HG03060 (cell line): ENCODE measurements around the gene EEPD1.

Experiments used
- ATAC-seq: cut with Tn5 transposase; IDR thresholded peaks from one replicate; pipeline ENCODE4 v1.9.1; 2021; ENCODE audit warnings: low read depth, moderate number of reproducible peaks; ENCODE audit not compliant: unreplicated experiment

Gene EEPD1

GRCh38 chr7:36188906-36189305, 35.9 kb downstream of the EEPD1 start:
- no peak for ATAC-seq

- no peak for ATAC-seq
These were observed 37.6 kb downstream of the EEPD1 start for GRCh38 chr7:36190447-36191291.

DNA sequence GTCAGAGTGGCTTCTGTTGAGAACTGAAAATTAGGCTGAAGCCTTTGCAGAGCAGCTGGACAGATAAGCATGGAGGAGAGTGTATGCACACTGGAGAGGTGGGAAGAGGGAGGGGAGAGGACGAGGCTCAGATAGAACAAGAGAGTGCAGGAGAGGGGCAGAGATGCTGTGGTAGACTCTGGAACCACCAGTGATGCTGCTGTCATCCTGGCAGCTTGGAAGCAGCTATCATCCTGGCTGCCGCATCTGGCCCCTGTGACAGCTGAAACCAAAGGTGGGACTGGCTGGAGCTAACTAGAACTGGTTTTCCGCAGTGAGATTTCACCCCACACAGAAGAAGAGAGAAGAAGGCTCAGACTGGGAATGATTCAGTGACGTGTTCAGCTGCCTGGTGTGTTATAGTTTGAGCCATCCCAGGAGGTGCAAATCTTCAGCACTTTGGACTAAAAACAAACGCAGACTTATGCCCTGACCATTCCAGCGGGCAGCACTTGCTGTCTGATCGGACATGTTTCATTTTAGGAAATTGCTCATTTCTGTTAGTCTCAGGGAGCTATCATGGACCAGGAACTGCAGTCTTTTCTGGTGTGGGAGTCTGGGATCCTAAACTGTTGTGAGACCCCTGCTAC, 38.4 kb downstream of the EEPD1 start:
- ATAC-seq, result no peak

DNA sequence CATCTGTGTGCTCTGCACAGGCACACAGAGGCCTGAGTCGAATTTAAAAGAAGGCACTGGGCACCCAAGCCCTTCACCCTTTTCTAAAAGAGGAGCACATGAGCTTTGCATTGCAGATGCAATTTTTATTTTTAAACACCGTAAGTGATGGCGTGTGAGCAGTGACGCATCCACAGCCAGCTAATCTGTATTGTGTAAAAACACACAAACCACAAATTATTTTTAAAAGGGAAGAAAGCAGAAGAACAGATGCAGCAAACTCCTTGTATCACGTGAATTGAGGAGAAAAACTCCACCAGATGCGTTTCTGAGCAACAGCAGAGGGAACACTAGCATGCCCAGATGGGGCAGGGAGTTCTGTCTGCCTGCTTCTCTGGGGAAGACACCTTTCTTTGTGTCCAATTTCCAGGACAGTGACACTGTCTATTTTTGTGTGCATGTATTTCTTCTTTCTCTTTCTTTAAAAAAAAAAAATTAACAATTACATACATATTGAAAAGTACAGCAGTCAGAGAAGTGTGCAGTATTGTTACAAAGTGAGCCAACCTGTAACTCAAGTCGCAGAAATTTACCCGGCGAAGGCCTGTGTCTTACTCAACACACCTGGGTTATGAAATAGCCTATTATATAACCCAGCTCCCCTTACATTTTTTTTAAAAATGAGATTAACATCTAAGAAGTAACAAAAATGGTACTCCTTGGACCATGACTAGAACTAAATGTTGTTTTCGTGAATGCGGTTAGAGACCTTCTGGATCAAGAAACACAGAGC, 39.2 kb downstream of the EEPD1 start:
- ATAC-seq, result peak; percentile 53

GRCh38 chr7:36192877-36193276, 39.8 kb downstream of the EEPD1 start:
- no peak for ATAC-seq

DNA sequence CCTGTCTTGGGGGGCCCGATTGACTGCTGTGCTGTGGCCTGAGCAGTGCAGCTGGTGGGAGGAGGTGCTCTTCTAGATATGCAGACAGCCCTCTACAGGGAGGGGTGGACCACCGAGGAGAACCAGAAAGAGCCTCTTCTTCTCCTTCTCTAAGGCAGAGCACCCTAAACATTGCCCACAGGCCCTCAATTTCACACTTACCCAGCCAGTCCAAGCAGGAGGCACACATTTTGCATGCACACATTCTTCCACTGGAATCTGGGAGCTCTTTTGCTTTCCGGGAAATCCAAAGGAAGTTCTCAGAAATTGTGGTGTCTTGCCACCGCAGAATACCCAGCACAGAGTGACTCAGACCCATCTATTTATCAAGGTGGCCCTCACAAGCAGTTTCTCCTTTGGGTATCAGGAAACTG, 45.8 kb downstream of the EEPD1 start:
- ATAC-seq, result no peak

DNA sequence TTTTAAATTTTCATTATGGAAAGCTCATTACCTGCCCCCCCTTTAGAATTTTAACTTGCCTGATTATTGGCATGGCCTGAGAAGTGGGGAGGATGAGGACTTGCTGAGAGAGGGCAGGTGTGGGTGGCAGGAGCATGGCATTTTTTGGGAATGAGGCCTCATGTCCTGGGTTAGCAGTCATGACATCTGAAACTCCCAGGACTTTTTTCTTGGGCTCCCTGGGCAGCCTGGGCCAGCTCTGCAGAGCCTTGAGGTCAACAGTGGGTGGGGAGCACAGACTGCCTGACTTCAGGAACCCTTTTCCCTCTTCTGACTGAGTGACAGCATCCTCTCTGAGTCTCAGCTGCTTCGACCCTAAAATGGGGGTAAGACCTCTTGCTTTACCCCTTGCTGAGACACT, 46.3 kb downstream of the EEPD1 start:
- no peak for ATAC-seq

DNA sequence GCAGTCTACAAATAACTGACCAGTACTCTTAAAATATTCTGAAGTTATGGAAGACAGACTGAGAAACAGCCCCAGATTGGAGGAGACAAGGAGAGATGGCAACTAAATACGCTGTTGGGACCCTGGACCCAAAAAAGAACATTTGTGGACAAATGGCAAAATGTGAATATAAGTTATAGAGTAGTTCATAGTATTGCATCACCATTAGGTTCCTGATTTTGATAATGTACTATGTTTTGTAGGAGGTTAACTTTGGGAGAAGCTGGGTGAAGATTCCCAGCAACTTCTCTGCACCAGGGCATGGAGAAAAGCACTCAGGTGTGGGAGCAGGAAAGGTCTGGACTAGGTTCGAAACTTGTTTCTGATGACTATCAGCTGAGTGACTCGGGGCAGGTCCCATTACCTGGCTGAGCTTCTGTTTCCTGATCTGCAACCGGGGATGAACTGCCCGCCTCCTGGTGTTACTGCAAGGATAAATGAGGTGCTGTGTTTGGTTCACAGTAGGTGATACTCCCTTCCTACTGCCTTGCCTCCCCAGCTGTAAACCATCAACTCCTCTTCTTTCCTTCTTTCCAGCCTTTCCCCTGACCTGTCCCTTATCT, 48.2 kb downstream of the EEPD1 start:
- ATAC-seq, result no peak

DNA sequence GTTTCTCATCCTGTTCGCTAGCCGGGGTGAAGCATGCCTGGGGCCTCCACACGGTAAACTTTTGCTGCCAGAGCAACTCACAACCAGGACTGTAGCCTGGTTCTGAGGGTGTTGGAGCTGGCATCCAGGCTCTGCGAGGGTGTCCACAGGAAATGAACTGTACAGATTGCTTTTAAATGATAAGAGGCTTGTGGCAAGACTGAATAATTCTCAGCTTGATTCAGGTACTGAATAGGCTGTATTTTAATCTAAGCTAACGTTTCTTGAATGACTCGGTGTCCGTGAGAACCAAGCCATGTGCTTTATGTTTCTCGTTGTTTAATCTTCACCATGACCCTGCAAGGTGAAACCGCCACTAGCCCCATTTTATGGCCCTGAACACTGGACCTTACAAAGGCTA, 49.3 kb downstream of the EEPD1 start:
- no peak for ATAC-seq

DNA sequence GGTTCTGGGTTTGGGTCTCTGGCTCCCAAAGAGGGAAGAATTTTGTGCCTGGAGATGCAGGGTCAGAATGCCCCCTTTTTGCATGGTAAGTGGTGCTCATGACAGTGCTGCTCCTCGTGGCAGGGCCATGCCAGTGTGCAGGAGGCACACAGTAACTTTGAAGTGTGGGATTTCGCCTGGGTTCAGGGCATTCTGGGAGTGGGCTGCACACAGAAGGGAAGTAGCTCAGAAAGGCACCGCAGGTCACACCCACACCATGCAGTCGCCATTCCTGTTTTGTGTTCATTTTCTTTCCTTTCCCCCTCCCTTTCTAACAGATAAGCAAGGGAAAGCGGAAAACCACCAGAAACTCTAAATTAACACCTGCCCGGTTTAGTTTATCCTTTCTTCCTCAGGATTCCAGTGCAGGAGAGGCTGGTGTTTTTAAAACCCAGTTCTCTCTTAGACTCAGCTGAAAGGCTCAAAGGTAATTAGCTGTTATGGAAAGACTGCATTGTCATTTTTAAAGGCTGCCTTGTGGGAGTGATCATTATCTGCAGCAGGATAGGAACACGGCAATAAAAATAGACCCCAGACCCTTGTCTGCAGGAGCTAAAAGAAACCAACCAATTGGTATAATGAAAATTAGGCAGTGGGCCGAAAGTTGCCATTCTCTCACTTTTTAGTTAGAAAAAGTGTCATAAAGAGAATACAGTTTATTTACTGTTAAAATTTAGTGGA, 50.2 kb downstream of the EEPD1 start:
- ATAC-seq, result no peak

DNA sequence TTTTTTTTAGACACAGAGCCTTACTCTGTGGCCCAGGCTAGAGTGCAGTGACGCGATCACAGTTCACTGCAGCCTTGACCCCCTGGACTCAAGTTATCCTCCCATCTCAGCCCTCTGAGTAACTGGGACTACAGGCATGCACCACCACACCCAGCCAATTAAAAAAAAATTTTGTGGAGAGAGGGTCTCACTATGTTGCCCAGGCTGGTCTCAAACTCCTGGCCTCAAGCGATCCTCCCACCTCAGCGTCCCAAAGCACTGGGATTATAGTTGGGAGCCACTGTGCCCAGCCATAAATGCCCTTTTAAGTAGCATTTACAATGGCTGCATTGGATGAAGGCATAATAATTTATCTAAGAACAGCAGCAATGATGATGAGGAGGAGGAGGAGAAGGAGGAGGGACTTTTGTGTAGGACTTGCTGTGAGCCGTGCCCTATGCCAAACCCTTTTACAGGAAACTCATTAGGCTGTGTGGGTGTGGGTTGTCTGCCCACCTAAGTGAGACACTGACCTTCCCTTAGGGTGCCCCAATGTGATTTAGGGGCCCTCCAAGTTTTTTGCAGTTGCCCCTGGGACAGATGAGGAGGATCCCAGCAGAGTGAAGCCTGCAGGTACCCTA, 51.1 kb downstream of the EEPD1 start:
- no peak for ATAC-seq

DNA sequence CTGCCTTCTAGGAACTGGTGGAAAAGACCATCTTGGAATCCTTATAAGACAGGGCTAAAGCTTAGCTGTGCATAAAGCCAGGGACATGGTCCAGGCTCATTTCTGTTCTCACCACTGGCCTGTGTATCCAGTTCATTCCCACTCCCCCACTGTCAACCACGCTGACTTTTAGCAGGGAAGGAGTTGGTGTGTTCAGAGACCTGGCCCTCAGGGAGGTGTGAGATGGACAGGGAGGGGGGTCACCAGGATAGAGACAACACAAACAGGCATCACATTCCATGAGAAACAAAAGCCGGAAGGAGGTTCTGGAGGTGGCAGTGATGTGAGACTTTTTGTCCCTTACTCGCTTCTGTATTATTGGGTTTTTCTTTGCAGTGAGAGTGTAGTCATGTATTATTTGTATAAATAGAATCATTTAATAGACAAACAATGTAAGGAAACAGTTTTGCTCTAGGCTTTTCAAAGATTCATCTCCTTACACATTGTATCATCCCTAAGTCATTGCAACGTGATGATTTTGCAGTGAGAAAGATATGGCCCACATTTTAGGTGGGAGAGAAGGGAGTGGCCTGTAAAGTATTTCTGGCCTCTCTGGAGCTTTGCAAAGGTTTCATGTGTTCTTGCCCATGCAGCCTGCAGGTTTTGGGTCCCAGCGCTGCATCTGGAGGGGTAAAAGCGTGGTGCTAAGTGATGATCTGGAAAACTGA, 52.0 kb downstream of the EEPD1 start:
- no peak for ATAC-seq

DNA sequence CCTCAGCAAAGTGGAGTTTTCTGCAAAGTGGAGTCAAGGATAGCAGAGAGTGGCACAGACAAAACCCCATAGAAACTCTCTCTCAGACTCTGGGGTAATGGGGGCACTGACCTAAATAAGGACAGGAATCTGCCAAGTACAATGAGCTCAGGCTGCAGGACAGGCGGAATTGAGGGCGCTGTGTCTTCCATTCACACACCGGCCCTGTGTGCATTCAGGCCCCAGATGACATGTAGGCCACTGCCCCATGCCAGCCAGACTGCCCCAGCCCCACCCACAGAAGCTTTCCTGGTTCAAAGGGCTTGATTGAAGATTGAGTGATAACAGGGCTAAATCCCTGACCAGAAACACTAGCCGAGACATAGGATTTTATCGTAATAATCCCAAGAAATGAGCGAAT, 52.7 kb downstream of the EEPD1 start:
- ATAC-seq, result no peak

DNA sequence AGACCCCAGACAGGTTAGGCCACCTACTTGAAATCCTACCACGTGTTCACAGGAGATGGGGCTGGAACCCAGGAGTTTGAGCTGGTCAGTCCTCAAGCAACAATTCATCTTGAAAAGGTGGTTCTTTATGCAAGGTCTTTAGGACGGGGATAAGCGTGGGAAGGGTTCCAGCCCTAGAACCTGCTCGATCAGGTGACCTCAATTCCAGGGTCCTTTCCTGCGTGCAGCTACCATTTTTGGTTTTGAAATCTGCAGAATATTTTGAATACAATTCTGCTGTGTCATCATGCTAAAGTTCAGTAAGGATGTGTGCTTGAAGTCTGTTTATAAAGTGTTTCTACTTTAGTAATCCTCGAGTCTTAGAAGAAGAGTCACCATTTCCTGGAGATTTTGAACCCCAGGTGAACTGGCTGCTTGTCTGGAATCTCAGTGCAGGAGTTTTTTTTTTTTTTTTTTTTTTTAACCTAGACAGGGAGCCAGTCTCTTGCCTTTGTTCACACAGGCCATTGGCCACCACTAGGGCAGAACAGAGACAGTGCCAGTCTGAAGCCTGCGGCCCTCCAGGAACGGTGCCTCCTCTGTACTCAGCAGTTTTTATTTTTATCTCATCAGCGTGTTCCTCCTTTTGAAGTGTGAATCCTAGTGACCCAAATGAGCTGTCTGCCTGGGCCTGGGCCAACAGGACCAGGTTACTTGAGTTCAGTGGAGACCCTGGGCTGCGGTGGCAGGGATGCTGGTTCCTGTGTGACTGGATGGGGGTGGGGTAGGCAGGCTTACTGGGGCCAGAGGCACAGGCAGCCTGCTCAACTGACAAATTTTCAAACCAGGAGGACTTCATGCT, 54.6 kb downstream of the EEPD1 start:
- no peak for ATAC-seq

DNA sequence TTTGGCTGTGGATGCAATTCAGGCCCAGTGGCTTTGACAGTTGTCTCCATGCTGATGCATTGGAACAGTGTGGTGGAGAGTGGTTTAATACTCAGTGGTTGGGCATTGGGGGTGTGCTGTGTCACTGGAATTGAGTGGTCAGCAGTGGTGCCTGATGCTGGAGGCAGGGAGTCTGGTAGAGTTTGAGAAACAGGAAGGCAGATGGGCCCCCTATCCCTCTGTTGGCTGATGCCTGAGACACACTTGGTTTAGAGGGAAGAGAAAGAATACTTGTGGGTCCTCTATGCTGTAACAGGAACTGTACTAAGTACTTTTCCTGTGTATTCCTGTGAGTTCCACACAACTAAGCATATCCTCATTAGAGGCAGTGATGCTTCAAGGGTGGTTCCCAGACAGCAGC, 55.4 kb downstream of the EEPD1 start:
- ATAC-seq, result no peak

GRCh38 chr7:36208997-36209813, 56.2 kb downstream of the EEPD1 start:
- no peak for ATAC-seq

DNA sequence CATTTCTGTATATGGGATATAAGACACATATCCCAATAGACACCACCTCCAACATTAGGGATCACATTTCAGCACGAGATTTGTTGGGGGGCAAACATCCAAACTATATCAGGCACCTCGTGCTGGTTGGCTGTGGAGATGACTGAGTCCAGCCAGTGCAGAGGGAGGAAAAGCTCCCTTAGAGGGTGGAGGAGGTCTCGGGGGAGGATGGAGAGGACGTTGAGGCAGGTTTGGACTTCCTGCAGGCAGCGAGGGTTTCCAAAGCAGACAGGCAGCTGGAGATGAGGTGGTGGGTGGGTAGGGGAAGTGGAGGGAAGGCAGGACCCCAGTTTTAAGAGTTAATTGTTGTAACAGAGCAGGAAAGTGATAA, 56.7 kb downstream of the EEPD1 start:
- no peak for ATAC-seq
